HG02571 (cell line): ENCODE measurements around the gene AP2M1.
"Not testable (repeated sequence)": the region's sequence is repeated elsewhere in the genome, so short reads cannot be mapped to it uniquely, and the experiment has no call there.

Source experiments
- ATAC-seq: cut with Tn5 transposase; IDR thresholded peaks from one replicate; pipeline ENCODE4 v1.9.1; 2021; ENCODE audit warnings: mild to moderate bottlenecking, moderate library complexity; ENCODE audit not compliant: unreplicated experiment

AP2M1 gene

DNA sequence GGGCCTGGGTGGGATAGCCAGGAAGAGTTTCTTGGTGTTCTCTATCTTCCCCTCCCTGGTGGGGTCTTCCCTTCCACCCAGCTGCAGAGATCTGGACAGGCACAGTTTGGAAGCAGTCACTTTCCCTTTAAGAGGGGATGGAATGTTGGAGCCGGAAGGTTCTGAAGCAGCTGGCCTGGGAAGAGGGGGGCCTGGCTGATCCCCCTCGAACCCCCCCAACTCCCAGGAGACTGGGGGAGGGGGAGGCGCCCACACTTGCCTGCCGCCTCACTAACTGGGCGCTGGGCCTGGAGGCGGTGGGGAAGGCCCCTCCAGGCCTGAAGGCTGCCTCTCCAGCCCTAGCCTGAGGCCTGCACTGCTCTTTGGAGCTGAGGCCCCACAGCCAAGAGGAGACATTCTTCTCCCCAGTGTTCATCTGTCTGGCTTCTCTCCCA lies 18.1 kb upstream of the AP2M1 start:
- no peak for ATAC-seq

DNA sequence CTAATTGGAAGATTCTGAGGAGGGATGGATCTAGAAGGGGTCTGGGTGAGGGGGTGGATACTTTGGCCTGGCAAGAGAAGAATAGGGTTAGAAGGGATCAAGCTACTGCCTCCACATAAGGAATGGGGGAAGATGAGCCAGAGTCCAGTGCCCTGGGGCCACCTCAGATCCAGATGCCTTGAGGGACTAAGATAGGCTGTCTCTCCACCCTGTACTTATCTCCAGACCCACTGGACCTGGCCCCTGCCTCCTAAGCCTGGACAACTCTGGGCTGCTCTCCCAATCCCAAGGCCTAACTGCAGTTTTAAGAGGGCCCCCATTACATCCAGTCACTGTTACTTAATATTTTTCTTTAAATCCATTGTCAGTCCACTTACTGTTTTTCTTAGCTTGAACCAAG lies 17.4 kb upstream of the AP2M1 start:
- no peak for ATAC-seq

DNA sequence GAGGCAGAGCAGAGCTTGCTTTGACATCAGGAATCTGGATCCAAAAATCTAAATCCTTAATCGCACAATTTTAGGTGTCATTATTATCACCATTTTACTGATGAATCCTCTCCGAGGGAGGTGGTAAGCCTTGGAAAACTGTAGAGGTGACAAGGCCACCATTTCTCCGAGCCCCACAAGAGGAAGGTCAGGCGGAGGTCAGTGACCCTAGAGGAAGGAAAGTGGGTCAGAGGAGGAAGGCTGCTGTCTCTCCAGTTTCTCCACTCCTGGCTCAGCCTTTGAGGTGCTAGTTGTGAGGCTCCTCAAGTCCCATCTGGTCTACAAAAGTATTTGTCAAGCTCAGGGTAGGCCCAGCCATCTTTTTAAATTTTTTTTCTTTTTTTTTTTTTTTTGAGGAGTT lies 16.3 kb upstream of the AP2M1 start:
- ATAC-seq: no peak

DNA sequence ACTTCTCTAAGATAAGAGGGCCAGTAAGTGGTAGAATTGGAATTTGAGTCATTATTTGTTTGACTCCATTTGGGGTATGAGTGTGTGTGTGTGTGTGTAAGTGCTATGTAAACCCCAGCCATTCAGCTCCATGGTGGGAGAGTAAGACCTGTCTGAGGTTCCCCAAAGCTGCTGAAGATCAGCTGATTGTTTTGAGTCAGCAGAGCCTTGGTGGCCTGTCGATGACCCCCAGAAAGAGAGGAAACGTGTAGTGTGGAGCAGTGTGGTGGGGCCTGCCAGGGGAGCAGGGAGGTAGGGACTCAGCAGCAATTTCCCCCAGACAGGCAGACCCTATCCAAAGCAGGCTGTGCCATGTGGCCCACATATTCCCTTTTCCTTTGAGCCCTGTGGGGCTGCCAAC lies 14.2 kb upstream of the AP2M1 start:
- no peak for ATAC-seq

DNA sequence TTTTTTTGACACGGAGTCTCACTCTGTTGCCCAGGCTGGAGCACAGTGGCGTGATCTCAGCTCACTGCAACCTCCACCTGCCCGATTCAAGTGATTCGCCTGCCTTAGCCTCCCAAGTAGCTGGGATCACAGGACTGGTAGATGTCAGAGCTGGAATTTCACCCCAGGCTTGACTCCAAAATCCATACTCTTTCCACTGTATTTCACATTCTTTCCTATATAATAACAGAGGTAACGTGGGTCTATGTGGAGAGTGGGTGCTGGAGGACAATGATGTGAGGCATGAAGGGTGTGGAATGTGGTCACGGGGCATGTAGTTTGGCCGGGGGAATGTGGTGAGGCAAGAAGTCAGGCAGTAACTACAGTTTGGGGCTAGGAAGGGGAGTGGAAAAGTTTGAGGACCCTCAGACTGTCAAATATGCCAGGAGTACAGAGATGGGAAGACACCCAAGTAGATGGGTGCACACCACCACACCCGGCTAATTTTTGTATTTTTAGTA lies 12.0 kb upstream of the AP2M1 start:
- not testable (repeated sequence) for ATAC-seq

DNA sequence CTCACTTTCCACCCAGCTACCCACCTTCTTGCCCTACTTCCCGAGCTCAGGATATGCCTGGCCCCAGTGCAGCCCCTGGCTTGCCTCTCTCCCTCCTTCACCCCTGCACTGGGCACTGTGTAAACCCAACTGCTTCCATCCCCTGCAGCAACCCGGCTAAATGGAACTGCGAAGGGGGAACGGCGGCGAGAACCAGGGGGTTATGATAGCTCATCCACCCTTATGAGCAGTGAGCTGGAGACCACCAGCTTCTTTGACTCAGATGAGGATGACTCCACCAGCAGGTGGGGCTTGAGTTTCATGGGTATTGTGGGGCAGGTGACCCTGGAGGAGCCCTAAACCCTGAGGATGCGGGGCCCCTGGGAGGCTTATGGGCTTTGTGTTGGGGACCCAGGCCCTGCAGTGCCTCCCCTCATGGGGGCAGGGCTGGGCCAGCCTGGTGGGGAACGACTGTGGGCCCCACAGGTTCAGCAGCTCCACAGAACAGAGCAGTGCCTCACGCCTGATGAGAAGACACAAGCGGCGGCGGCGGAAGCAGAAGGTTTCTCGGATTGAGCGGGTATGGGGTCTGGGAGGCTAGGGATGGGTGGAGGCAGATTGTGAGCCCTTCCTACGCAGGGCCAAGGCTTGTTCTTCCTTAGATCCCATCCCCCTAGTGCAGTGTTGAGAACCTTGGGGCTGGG lies 9.9 kb upstream of the AP2M1 start:
- ATAC-seq: no peak

DNA sequence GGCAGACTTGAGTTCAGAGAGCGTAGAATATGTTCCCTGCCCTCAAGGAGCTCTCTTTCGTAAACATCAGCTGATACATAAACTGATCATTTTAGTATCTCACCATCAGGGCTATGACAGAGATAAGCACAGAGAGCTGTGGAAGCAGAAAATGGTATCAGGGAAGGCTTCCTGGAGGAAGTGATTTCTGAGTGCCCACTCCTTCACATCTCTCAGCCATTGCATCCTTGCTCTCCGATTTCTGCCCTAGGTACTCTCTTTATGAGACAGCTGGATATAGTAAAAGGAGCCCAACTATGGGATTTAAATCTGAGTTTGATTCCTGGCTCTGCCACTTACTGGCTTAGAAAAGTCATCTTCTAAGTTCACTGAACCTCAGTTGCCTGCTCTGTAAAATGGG lies 9.1 kb upstream of the AP2M1 start:
- no peak for ATAC-seq

DNA sequence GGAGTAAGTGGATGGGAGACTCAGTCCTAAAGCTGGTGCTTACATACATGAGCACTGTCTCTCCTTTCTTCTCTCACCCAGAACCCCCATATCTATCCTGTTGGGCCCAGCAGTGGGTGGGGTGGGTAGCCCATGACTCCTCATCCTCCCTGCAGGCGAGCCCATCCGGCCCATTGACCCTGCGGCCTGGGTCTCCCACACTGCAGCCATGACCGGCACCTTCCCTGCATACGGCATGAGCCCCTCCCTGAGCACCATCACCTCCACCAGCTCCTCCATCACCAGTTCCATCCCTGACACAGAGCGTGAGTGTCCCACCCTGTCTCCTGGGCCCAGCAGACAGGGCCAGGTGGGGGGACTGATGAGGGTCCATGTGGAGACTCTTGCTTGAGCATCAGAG lies 8.0 kb upstream of the AP2M1 start:
- ATAC-seq: no peak

DNA sequence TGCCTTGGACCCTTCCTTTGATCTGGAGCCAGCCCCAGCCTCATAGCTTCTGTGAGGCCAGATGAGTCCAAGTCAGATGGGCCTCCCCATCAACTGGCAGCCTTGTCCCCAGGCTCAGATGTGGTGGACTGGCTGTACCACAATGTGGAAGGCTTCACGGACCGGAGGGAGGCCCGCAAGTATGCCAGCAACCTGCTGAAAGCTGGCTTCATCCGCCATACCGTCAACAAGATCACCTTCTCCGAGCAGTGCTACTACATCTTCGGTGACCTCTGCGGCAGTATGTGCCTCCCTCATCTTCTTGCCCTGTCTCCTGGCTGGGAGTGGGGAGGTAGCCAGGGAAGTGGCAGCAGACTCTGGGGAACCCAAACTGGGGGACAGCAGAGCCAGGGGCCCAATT lies 6.9 kb upstream of the AP2M1 start:
- no peak for ATAC-seq

DNA sequence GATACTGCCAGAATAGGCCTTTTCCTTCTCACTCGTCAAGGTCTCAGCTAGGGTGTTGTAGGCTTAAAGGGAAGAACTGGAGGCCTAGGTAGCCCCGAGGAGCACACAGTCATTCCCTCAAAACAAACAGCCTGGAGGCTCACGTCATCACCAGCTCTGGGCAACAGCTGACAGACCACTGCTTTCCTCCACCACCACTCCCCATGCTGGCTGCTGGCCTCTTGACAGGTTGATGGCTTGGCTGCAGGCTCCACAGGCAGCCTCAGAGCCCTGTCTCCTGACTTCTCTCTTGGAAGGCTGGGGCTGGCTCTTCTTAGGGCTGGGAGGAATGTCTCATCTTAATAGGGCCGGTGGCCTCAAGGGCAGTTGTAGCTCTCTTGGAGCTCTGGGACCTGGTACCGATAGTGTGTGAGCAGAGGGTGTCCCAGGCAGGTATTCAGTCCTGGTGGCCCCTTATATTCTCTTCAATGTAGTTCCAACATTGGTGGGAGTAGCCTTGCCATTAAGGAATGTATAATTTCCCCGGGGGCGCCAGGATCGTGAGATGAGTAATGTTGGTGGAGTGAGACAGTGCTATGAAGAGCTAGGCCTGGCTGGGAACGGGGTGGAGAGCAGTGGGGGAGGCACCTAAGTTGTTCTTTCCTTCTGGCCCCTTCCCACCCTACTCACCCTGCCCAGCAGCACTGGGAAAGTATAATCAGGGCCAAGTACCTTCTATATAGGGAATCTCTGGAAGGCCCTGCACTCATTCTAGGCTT lies 6.1 kb upstream of the AP2M1 start:
- ATAC-seq: no peak

DNA sequence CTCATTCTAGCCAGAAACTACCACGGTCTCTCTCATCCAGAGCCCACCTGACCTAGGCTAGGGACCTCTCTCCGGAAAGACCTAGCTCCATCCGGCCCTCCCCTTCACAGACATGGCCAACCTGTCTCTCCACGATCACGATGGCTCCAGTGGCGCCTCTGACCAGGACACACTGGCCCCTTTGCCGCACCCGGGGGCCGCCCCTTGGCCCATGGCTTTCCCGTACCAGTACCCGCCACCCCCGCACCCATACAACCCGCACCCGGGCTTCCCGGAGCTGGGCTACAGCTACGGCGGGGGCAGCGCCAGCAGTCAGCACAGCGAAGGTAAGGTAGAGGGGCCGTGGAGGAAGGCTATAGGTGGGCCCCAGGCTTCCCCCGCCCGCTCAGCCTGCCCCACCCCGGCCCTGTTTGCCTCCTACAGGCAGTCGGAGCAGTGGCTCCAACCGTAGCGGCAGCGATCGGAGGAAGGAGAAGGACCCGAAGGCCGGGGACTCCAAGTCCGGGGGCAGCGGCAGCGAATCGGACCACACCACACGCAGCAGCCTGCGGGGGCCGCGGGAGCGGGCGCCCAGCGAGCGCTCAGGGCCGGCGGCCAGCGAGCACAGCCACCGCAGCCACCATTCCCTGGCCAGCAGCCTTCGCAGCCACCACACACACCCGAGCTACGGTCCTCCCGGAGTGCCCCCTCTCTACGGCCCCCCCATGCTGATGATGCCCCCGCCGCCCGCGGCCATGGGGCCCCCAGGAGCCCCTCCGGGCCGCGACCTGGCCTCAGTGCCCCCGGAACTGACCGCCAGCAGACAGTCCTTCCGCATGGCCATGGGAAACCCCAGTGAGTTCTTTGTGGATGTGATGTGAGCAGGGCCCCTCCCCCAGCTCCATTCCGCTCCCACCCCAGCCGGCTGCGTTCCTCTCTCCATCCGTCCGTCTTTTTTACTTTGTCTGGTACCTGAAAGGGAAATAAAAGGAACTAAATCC lies 4.5 kb upstream of the AP2M1 start:
- ATAC-seq: no peak

DNA sequence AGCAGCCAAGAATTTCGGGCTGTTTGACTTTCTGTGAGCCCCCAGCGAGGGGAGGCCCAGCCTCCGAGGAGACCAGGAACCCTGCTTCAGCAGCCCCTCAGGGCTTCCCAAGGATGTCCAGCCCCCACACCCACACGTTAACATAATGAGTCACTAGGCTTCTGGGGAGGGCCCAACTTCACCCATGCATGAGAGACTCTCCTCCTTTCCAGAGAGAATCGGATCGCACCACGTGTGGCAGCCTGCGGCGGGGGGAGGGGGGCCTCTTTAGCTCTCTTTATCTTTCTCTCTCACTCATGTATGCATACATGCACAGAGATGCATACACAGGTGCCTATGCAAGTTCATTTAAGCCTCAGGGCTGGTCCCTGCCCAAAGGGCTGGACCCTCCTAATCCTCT lies 3.1 kb upstream of the AP2M1 start:
- ATAC-seq: no peak

DNA sequence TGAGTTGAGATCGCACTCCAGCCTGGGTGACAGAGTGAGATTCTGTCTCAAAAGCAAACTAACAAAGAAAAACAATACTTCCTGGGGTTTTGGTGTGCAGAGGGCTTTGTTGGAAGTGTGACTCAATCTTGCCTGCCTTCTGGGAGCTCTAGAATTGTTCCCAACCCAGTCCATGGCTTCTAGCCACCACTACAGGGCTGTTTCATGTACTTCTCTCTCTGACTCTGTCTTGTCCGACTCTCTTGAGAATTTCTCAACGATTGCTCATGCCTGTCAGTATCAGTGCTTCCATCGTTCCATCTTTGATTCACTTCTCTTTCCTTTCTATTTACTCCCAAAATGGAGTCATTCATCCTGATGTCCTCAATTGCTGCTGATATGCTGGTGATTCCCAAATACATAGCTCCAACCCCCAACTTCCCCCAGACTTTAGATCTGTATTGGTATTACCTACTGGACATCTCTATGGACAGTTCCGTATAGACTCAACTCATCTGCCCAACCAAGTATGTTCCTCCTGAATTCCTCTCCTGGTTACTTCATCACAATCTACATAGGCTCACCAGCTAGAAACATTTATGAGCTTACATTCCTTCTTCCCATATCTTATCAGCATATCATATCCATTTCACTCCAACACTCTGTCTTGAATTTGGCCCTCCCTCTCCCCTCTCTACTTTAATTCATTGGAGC lies 1.8 kb upstream of the AP2M1 start:
- no peak for ATAC-seq

DNA sequence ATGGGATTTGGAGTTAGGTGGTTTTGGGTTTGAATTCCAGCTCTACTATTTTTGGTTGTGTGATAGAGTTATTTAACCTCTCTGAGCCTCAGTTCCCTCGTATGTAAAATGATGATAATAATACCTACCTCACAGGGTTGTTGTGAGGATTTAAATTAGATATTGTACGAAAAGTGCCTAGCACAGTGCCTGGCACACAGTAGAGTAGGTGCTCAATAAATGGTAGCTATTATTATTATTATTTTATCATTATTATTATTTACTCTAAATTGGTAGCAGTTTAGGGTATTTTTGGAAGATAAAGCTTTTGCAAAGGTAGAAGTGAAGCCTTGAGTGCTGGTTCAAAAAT lies 1.3 kb upstream of the AP2M1 start:
- no peak for ATAC-seq

DNA sequence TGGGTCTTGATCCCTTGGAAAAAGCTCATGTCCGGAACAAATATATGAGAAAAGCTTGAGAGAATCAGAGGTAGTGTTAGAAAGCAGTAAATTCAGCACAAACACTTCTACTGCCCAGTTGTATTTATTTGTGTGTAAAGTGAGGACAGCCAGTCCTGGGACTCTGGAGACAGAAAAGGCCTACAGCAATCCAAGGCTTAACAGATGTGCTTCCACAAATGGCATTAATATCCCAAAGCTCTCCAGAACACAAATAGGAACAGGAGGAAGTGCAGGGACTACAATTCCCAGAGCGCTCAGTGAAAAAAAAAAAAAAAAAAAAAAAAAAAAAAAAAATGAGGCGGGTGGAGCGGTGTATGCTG lies 390 bp upstream of the AP2M1 start:
- no peak for ATAC-seq

DNA sequence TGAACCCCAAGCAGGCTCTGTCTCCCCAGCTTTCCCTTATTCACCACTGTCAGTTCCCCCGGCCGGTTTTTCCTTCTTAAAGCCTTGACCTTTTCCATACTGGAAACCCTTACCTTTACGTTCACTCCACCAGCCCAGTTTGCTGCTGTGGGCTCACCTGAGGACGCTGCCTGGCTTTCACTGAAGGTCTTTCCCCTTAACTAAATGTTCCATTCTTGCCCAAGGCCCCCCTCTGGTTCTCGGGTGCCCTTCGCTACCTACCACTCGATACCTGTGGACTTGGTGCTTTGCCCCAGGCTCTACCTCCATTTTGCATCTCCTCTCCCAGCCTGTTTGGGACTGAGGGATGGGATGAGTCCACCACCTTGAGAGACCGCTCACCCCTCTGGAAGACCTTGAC lies 851 bp downstream of the AP2M1 start:
- ATAC-seq: no peak

DNA sequence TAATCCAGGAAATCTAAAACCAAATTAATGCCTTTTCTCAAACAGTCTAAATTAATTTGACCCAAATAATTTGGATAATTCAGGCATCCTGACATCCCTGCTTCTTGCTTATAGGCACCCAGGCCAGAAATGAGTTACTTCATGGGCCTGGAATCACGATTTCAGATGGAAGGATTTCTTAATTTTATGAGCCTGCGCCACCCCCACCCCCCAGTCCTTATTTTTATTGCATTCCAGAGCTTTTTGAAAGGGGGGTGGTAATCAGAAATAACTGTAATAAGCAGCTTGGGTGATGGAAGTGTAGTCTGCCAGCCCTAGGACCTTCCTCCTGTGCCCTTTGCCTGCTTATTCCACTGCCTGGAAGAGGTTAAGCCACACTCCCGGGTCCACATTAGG lies 1.3 kb downstream of the AP2M1 start:
- no peak for ATAC-seq

DNA sequence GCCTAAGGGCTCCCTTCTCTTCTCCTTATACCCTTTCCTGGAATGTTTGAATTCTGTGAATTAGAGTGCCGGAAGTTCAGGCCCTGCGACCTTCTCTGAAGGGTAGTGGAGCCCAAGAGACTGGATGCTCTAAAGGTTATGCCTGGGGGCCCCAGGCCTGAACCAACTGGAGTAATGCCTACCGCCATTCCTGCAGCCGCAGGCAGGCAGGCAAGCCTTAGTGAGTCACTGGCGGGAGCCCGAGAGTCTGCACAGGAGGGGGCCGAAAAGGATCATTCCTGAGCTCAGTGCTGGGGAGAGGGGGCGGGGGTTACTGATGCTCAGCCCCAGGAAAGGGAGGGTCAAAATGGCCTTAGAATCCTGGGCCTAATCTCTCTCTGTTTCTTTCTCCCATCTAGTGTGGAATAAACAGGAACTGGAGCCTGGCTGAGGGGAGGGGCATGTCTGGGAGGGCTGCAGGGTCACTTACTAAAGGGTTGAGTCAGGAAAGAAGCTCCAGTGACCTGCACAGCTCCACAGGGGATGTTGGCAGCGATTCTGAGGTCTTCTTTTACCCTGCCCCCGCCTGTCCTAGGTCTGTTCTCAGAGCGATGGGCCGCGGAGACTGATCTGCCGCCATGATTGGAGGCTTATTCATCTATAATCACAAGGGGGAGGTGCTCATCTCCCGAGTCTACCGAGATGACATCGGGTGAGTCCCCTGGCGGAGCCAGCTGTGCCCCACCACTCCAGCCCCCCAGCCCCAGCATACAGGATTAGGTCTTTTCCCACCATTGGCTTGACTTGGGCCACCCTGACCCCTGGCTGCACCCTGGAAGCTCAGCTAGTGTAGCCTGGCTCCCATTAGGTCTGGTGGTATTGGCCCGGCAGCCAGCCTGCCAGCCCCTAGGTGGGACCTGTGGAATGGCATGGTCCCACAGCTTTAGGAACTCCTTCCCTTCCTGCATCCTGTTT lies 2.0 kb downstream of the AP2M1 start:
- no peak for ATAC-seq

DNA sequence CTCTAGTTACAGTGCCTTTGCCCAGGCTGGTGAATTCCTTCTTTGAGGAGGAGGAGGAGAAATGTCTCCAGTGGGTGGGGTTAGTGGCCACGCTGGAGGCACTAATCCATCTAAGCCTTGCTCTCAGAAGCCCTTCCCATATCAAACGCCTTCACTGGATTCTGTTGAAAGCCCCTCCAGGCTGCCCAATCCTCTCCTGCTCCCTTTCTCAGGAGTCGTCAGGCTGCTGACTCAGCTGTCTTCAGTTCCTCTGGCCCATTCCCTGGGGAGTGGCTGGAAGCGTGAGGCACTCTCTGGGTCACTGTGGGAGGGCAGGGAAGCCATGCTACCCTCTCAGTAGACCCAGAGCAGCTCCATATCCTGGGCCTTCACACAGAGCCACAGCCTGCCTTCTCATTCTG lies 2.7 kb downstream of the AP2M1 start:
- no peak for ATAC-seq

DNA sequence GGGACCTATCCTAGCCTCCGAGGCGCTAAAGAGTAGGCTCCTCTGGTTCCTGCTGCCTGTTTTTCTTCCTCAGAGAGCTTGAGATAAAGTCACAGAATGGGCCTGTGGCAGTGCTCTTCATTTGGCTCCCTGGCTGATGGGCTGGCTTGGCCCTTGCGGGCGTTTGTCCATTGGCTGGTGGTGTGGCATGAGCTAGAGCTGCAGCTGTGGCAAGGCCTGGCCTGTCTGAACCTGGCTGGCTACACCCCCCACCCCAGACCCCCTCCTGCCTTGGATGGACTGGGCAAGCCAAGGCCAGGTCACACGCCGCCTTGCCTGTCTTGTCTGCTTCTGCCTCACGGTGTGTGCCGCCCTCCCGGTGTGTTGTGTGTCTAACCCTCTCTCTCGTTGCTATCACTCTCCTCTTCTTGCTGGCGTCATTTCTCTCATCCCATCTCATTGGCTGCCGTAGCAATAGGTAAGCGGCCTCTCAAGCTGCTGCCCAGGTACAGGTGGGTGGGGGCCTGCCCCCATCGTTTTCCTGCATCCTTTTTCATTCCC lies 3.2 kb downstream of the AP2M1 start:
- ATAC-seq: no peak
